Limb (tissue), 2 donors: Measurements from ENCODE around the gene OSTM1.

Experiments
- DNase-seq, 2 donors: peaks; one replicate each; pipeline ENCODE4 v3.0.0-alpha.2; 2016; ENCODE audit errors: extremely low spot score in 2 of 2

The OSTM1 gene

DNA sequence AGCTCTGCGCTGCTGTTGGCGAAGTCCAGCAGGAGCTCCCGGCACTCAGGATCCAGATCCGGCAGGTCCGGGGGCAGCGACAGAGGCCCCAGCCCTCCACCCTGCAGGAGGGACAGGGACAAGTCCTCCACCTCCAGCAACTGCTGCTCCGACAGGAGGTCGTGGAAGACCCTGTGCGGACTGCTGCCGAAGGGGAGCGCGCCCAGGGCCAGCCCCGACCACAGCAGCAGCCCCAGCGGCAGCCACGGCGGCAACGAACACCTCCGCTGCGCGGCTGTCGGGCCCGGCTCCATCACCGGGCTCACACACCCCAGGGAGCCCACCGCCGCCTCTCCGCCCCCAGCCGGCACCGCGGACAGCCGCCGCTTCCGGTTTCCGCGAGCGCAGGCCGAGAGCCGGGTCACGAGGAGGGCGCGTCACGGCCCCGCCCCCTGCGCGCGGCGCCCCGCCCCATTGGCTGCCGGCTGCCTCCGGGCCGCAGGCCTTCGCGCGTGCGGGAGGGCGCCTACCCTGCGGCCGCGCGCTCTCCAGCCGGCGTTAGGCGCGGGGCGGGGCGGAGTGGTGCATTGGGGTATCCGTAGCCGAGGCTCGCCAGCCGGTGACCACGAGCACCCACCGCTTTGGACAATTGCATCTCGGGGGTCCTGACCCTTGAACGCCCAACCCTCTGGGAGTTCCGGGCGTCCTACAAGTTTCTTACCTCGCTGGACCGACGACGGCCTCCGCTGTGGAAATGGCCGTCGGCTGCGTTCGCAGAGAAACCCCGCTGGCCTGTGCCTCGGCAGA, at the start of gene OSTM1:
OSTM1 (minus strand) TSS at position 383 of the 786 bp plus-strand sequence; CDS start at position 293, 90 bp downstream.
- peak; percentile 92 to 96 for DNase-seq

DNA sequence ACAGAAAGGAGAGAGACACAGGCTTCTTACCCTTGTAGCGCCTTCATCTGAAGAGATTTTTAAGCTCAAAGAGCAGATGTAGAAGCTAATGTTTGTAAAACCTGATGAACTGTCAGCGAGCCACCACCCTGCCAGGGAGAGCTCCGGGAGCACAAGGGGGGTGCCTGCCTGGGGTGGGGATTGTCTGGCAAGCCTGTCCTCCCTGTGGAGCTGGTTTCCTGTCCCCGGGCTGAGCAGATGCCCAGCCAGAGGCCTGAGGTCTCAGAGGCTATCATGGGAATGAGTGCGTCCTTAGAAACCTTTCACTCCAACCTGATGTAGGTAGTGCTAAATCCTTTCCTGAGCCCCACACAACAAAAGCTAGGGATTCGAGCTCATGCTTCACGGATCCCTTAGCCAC, 49.4 kb upstream of the OSTM1 start:
- DNase-seq, result no peak

GRCh38 chr6:108123481-108123929, 49.0 kb upstream of the OSTM1 start:
- DNase-seq, result peak in 1 of 2 donors; percentile 33

GRCh38 chr6:108121612-108122011, 47.1 kb upstream of the OSTM1 start:
- DNase-seq, result no peak

GRCh38 chr6:108120311-108120710, 45.8 kb upstream of the OSTM1 start:
- no peak for DNase-seq

- no peak for DNase-seq
These were observed 45.2 kb upstream of the OSTM1 start for GRCh38 chr6:108119769-108120141.

- DNase-seq, result peak in 1 of 2 donors; percentile 53
These were observed 44.5 kb upstream of the OSTM1 start for GRCh38 chr6:108118810-108119768.

- DNase-seq, result no peak
These were observed 43.8 kb upstream of the OSTM1 start for GRCh38 chr6:108118359-108118724.

DNA sequence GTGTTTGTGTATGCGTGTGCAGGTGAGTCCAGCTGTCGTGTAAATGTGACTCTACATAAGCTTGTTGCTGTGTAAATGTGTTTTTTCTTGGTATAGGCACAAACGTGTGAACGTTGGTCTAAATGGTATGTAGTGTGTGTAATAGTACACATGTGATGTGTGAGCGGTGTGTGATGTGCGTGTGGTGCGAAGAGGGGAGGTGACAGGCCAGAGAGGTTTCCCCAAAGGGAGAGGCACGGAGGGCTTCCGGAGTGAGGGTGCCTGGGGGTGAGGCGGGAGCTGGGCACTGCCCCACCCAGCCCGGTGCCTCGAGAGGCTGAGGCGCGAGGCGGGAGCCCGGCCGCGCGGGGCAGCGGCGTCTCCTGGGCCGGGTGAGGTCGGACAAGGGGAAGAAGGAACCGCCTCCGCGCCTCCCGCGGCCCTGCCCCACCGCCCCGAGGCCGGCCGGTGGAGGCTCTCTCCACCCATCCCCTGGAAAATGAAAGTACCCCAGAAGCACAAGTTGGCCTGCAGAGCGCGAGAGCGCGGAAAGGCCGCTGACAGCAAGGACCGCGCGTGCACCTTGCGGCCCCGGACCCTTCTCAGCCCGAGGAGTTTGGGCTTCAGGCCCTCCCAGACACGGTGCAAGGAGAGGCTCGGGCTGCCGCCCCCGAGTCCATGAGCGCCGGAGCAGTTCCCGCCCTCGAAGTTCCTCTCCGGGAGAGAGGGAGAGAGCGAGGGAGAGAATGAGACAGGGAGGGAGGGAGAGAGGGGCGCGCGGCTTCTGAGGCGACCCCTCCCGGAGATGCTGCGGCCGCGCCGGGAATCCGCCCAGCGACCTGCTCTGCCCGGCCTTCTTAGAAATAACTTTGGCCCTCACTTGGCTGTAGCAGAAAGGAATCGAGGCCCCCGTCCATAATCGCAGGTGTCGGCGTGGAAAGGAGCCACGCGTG, 43.2 kb upstream of the OSTM1 start:
- DNase-seq, result peak in 1 of 2 donors; percentile 57

DNA sequence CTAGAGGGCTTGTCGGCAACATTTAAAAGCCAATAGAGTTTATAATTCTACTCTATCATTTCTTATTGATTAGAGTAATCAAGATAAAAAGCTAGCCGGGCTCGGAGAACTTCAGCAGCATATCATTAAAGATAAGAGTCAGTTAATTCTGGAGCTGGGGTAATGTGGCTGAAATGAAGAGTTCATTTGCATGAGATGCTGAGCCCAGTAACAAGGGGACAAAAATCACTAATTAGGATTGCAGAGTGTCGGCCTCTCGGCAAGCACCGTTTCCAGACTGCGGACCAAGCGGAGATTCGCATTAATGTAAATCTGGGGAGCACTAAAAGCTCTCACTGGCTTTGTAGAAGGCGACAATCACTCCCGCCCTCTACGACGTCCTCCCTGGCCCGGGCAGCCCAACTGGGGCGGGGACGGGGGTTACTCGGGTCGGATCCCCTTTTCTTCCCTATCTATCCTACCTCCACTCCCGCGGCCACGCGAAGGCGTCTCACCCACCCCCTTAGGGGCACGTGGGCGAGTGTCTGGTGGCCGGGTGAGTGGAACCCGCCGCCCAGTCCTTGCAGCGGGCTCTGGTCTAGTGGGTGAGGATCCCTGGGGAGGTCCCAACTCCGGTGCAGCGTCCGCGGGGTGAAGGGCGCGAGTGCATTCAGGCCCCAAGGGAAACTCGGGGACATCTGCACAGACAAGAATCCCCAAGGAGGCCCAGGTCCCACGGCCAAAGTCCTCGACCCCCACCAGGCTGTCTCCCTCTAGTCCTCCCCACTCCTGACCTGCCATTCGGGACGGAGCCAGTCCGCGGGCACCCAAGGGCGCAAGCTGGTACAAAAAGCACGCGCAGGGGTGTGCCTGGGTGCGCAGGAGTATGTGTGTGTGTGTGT, 42.2 kb upstream of the OSTM1 start:
- DNase-seq, result peak in 1 of 2 donors; percentile 42

GRCh38 chr6:108115598-108116058, 41.1 kb upstream of the OSTM1 start:
- DNase-seq, result peak in 1 of 2 donors; percentile 54

DNA sequence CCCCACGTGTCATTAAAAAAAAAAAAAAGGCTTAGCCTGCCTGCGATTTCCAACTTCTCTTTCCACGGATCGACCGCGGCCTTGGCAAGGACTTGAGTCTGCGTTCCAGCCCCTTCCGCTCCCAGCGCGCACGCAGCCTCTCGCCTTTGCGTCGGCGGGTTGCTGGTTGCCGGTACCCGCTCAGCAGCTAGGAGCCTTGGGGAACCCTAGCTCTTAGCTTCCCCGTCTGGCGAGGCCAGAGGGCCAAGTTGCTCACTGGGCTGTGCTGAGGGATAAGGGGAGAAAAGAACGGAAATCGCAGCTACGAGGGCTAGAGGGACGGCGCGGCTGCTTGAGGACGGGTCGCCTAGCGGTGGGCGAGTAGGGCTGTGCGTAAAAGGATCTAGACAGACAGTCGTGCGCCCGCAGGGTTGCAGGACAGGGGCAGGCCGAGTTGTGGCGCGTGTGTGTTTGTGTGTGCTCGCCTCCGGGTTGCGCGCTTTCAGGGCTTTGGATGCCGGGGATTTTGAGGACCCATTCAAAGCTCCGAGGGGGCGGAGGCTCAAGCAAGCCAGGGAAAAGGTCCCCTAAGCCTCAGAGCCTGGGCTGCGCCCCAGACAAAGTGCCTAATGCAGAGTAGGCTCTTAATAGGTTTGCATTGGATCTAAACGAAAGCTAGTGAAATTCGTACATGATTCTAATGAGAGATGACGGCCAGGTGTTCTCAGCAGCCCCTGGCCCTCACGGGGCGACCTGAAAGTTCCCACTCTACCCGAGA, 40.5 kb upstream of the OSTM1 start:
- DNase-seq, result peak in 1 of 2 donors; percentile 80

- peak; percentile 58 for DNase-seq
These were observed 39.3 kb upstream of the OSTM1 start for GRCh38 chr6:108113557-108114519.

- DNase-seq, result no peak
These were observed 33.8 kb upstream of the OSTM1 start for GRCh38 chr6:108108374-108108773.

DNA sequence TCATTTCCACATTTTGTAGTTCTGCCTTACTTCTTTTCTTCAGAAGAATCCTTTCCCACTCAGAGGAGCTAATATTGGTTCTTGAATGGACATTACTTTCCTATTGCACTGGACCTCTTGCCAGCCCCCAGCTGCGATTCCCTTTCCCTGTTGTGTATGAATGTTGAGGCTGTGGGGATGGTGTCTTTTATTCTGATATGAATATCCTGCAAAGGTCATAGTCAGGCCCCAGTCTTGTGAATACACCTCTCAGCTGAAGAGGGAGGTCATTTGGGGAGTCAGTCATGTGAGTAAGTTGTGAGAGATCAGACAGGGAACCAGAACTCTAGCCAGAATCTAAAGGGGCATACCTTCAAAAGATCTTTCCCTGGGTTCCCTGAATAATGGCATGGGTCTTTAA, 32.6 kb upstream of the OSTM1 start:
- DNase-seq, result no peak

DNA sequence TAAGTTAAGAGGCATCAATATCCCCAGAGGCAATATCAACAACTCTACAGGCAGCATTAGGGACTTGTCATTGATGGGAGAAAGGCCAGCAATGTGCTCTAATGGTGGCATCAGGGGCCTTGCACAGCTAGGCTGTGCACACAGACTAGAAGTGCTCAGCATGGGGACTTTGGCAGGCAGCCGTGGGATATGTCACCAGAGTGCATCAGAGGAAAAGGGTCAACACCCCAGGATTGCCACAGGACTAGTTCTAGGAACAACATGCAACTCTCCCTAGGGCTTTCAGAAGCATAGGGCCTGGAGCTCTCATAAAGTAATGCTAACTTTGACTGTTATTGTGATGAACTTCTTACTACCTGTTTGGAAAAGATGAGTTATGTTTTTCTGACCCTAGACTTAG, 32.2 kb upstream of the OSTM1 start:
- DNase-seq, result no peak

DNA sequence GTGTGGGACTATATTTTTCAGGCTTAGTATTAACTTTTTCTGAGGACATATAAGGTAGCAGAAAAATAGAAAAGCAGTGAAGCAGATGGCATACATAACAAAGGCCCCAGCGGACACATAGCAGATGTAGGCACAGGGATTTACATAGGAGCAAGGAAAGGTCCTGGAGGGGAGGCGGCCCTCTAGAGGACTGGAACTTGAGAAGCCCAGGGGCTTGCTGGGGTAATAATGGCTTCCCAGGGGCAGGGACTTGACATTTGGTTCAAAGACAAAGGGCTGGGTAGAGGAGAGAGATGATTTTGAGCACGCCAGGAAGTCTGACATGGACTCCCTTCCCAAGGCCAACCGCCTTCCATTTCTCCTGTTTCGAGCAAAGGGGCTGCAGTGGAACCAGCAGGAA, 31.7 kb upstream of the OSTM1 start:
- no peak for DNase-seq

- DNase-seq, result no peak
These were observed 31.0 kb upstream of the OSTM1 start for GRCh38 chr6:108105571-108105970.
